Fibroblast of lung (primary cell): Measurements from ENCODE around the gene UBN2. TPM values are rescaled to one million over a fixed set of nuclear protein-coding genes. Genes with fewer than 3 reads are reported as not detected.

Experiments
- DNase-seq, 2 donors: peaks; one replicate each; pipeline versions ENCODE4 v3.0.0 to v3.0.0-alpha.2; 2010; ENCODE audit warnings: low read depth in 2 of 2
- H2AFZ ChIP-seq: 2 replicates; pipeline ENCODE4 v1.5.1; 2012; ENCODE audit warnings: low read length, control low read depth, inconsistent platforms
- H3K27ac ChIP-seq: 2 replicates; pipeline ENCODE4 v1.5.1; 2011; ENCODE audit warnings: low read length, control low read depth; ENCODE audit not compliant: insufficient read depth
- H3K27me3 ChIP-seq: 2 replicates; pipeline ENCODE4 v1.5.1; 2011; ENCODE audit warnings: mild to moderate bottlenecking, low read length; ENCODE audit not compliant: control insufficient read depth, insufficient read depth
- H3K36me3 ChIP-seq: 2 replicates; pipeline ENCODE4 v1.5.1; 2011; ENCODE audit warnings: low read length; ENCODE audit not compliant: control insufficient read depth, insufficient read depth
- H3K4me1 ChIP-seq: 2 replicates; pipeline ENCODE4 v1.5.1; 2011; ENCODE audit warnings: low read length; ENCODE audit not compliant: control insufficient read depth, insufficient read depth; ENCODE audit errors: extremely low read depth
- H3K4me2 ChIP-seq: 2 replicates; pipeline ENCODE4 v1.5.1; 2011; ENCODE audit warnings: low read length, control low read depth; ENCODE audit not compliant: insufficient read depth; ENCODE audit errors: extremely low read depth
- H3K4me3 ChIP-seq, 4 experiments: fragments of 200-600 bp in 1 of 4; sonication (generic) in 1 of 4; replicated peaks in 1 of 4; 2 replicates each; pipeline ENCODE4 v1.5.1; 2011 to 2016; ENCODE audit warnings: low read length in 4 of 4, low read depth in 3 of 4, mild to moderate bottlenecking in 3 of 4, control low read depth in 2 of 4, inconsistent platforms in 1 of 4, mixed read lengths in 1 of 4; ENCODE audit not compliant: insufficient read depth in 1 of 4; ENCODE audit errors: control extremely low read depth in 1 of 4
- H3K79me2 ChIP-seq: 2 replicates; pipeline ENCODE4 v1.5.1; 2012; ENCODE audit warnings: mild to moderate bottlenecking, low read length, inconsistent platforms; ENCODE audit not compliant: control insufficient read depth, insufficient read depth
- H3K9ac ChIP-seq: 2 replicates; pipeline ENCODE4 v1.5.1; 2011; ENCODE audit warnings: mild to moderate bottlenecking, low read length, control low read depth; ENCODE audit not compliant: insufficient read depth
- H3K9me3 ChIP-seq: 2 replicates; pipeline ENCODE4 v1.5.1; 2012; ENCODE audit warnings: low read depth, low read length; ENCODE audit not compliant: control insufficient read depth, insufficient read depth
- H4K20me1 ChIP-seq: 2 replicates; pipeline ENCODE4 v1.5.1; 2011; ENCODE audit warnings: low read length; ENCODE audit not compliant: control insufficient read depth, insufficient read depth; ENCODE audit errors: extremely low read depth
- CTCF ChIP-seq, 2 donors: IDR thresholded peaks in 1 of 2; conservative IDR thresholded peaks in 1 of 2; 1 replicate in 1 of 2; 2 replicates in 1 of 2; pipeline ENCODE4 v1.5.1; 2011 to 2012; ENCODE audit warnings: low read length in 2 of 2, control low read depth in 1 of 2, inconsistent platforms in 1 of 2, low read depth in 1 of 2, mild to moderate bottlenecking in 1 of 2
- EZH2 ChIP-seq: IDR thresholded peaks from 2 replicates; pipeline ENCODE4 v1.5.1; 2012; ENCODE audit warnings: low read length, control low read depth, mild to moderate bottlenecking; ENCODE audit errors: missing control alignments
- polyA plus RNA-seq, 2 donors: library from polyadenylated mRNA; depleted of rRNA in 1 of 2; stranded (reverse) in 1 of 2; unstranded in 1 of 2; fragments of >200 nt; gene quantifications; 2 replicates each; pipeline ENCODE4 v1.2.1, GENCODE V29; 2011 to 2012; ENCODE audit warnings: missing spikeins in 1 of 2
- total RNA-seq: library from RNA; depleted of rRNA; stranded (reverse); fragments of >200 nt; gene quantifications from 2 replicates; pipeline ENCODE4 v1.2.1, GENCODE V29; 2014

UBN2 gene
- total and polyA plus RNA-seq, 2 donors (not counting 1 experiment from before 2014, with no cell fraction given) = 2.2 to 5.9 TPM

GRCh38 chr7:139265673-139266072 is 34.6 kb downstream of the UBN2 start:
- Histone ChIP-seq H3K9me3 (no peaks in the 10 kb centered on the region), H2AFZ (no peak overlapping the region), H3K4me2 (no peak overlapping the region), H3K27ac (no peak overlapping the region), H3K79me2 (no peaks in the 10 kb centered on the region), H3K4me1 (no peaks in the 10 kb centered on the region), H3K9ac (no peak overlapping the region), H3K27me3 (no peaks in the 10 kb centered on the region), H3K4me3 (no peak overlapping the region), H3K36me3 (no peaks in the 10 kb centered on the region), H4K20me1 (no peaks in the 10 kb centered on the region)
- no peak for DNase-seq
- TF ChIP-seq EZH2 = no peak
- TF ChIP-seq CTCF (conservative IDR thresholded peaks at IDR 0.05 in 1 of 2, IDR thresholded peaks at IDR 0.05 in 1 of 2; ENCODE audit: low read depth in 1 of 2, low read length in 2 of 2) = no peak

GRCh38 chr7:139271718-139272628 is 40.9 kb downstream of the UBN2 start:
- Histone ChIP-seq H2AFZ (no peak overlapping the region), H3K4me1 (no peaks in the 10 kb centered on the region), H3K4me3 (no peak overlapping the region), H3K79me2 (no peaks in the 10 kb centered on the region), H3K4me2 (no peak overlapping the region), H3K27ac (no peak overlapping the region), H4K20me1 (no peaks in the 10 kb centered on the region), H3K27me3 (no peaks in the 10 kb centered on the region), H3K9ac (no peak overlapping the region), H3K9me3 (no peaks in the 10 kb centered on the region), H3K36me3 (peaks cover 3% of the 10 kb centered on the region)
- TF ChIP-seq EZH2 (no peak), CTCF (conservative IDR thresholded peaks at IDR 0.05 in 1 of 2, IDR thresholded peaks at IDR 0.05 in 1 of 2; ENCODE audit: low read depth in 1 of 2, low read length in 2 of 2) (no peak)
- no peak for DNase-seq

- Histone ChIP-seq H3K4me3 (no peak overlapping the region), H3K36me3 (peaks cover 2% of the 10 kb centered on the region)
Observed at GRCh38 chr7:139284252-139284896, 53.3 kb downstream of the UBN2 start.

More at GRCh38 chr7:139284252-139284896, 53.3 kb downstream of the UBN2 start:
- no peaks in the 10 kb centered on the region for H4K20me1 ChIP-seq
- TF ChIP-seq EZH2 = no peak
- no peak for TF ChIP-seq CTCF (conservative IDR thresholded peaks at IDR 0.05 in 1 of 2, IDR thresholded peaks at IDR 0.05 in 1 of 2; ENCODE audit: low read depth in 1 of 2, low read length in 2 of 2)
- no peaks in the 10 kb centered on the region for H3K9me3 ChIP-seq
- no peak overlapping the region for H2AFZ ChIP-seq
- H3K9ac ChIP-seq = no peak overlapping the region
- H3K27ac ChIP-seq = no peak overlapping the region
- DNase-seq = no peak
- no peaks in the 10 kb centered on the region for H3K79me2 ChIP-seq
- no peaks in the 10 kb centered on the region for H3K4me1 ChIP-seq
- no peak overlapping the region for H3K4me2 ChIP-seq
- H3K27me3 ChIP-seq = no peaks in the 10 kb centered on the region
